Endothelial cell of umbilical vein (primary cell): ENCODE measurements around the gene COL26A1. TPM values are rescaled to one million over a fixed set of nuclear protein-coding genes. Genes with fewer than 3 reads are reported as not detected.

Experiments used
- BruUV-seq: library from RNA; stranded (reverse); fragments of 400-500 nt; replicated peaks from 2 replicates; lab custom pipeline; 2021; lab: Mats Ljungman, UMichigan
- CTCF ChIA-PET: fragments of 300-600, 350-600 bp; sonication (Branson Sonifier 250); formaldehyde crosslinking; loops from one replicate; lab custom pipeline; 2021; ENCODE audit warnings: antibody characterized with exemption, inconsistent platforms; lab: Charles Lee
- POLR2A ChIA-PET: fragments of 300-600, 350-600 bp; sonication (Branson Sonifier 250); formaldehyde crosslinking; loops from one replicate; lab custom pipeline; 2021; ENCODE audit warnings: antibody characterized with exemption, inconsistent platforms; lab: Charles Lee
- DNase-seq: peaks from one replicate; pipeline ENCODE4 v3.0.0-alpha.2; 2011; ENCODE audit warnings: low read depth, low spot score
- FAIRE-seq: peaks from 2 replicates; lab custom pipeline; 2011; peaks lifted over from hg19 to GRCh38; lab: Jason Lieb, UNC
- H2AFZ ChIP-seq: 2 replicates; pipeline ENCODE4 v1.6.0; 2012; ENCODE audit warnings: low read depth, low read length, control low read depth, inconsistent platforms
- H3K27ac ChIP-seq: 2 replicates; pipeline ENCODE4 v1.5.1; 2011; ENCODE audit warnings: low read depth, mild to moderate bottlenecking, control low read depth, low read length, moderate library complexity; ENCODE audit not compliant: insufficient read depth
- H3K27me3 ChIP-seq, 2 experiments: 2 replicates each; pipeline versions ENCODE4 v1.6.0 to v1.6.1; 2011; ENCODE audit warnings: low read length in 2 of 2, mixed read lengths in 1 of 2; ENCODE audit not compliant: control insufficient read depth in 2 of 2, insufficient read depth in 2 of 2
- H3K36me3 ChIP-seq, 2 experiments: 2 replicates in 1 of 2; 3 replicates in 1 of 2; pipeline ENCODE4 v1.5.1; 2011; ENCODE audit warnings: low read length in 2 of 2, mild to moderate bottlenecking in 1 of 2, moderate library complexity in 1 of 2; ENCODE audit not compliant: control insufficient read depth in 2 of 2, insufficient read depth in 2 of 2; ENCODE audit errors: extremely low read depth in 1 of 2
- H3K4me1 ChIP-seq: 3 replicates; pipeline ENCODE4 v1.5.1; 2011; ENCODE audit warnings: mild to moderate bottlenecking, low read length; ENCODE audit not compliant: control insufficient read depth, insufficient read depth; ENCODE audit errors: extremely low read depth
- H3K4me2 ChIP-seq: 2 replicates; pipeline ENCODE4 v1.6.1; 2011; ENCODE audit warnings: low read length, control low read depth, mixed read lengths; ENCODE audit not compliant: insufficient read depth
- H3K4me3 ChIP-seq, 3 experiments: fragments of 200-600 bp in 1 of 3; sonication (generic), shearing (Covaris generic) in 1 of 3; replicated peaks in 1 of 3; 2 replicates each; pipeline ENCODE4 v1.5.1; 2011 to 2016; ENCODE audit warnings: control low read depth in 3 of 3, low read length in 3 of 3, mild to moderate bottlenecking in 2 of 3, inconsistent platforms in 1 of 3, low read depth in 1 of 3, moderate library complexity in 1 of 3; ENCODE audit not compliant: insufficient read depth in 1 of 3
- H3K79me2 ChIP-seq: 2 replicates; pipeline ENCODE4 v1.6.0; 2012; ENCODE audit warnings: low read length, inconsistent platforms; ENCODE audit not compliant: control insufficient read depth, insufficient read depth
- H3K9ac ChIP-seq: replicated peaks from 2 replicates; pipeline ENCODE3; 2011; ENCODE audit warnings: low read length, control low read depth; ENCODE audit not compliant: insufficient read depth; ENCODE audit errors: extremely low read depth
- H3K9me1 ChIP-seq: replicated peaks from 3 replicates; pipeline ENCODE4 v1.6.0; 2011; ENCODE audit warnings: mild to moderate bottlenecking, low read length; ENCODE audit not compliant: control insufficient read depth, insufficient read depth; ENCODE audit errors: extremely low read depth
- H3K9me3 ChIP-seq: replicated peaks from 2 replicates; pipeline ENCODE4 v1.5.1; 2012; ENCODE audit warnings: low read length, inconsistent platforms; ENCODE audit not compliant: control insufficient read depth, insufficient read depth
- H4K20me1 ChIP-seq: replicated peaks from 2 replicates; pipeline ENCODE3; 2011; ENCODE audit warnings: mild to moderate bottlenecking, low read length; ENCODE audit not compliant: control insufficient read depth, insufficient read depth; ENCODE audit errors: extremely low read depth
- CTCF ChIP-seq, 2 donors: IDR thresholded peaks; 1 replicate in 1 of 2; 2 replicates in 1 of 2; pipeline ENCODE4 v1.5.1; 2011; ENCODE audit warnings: low read length in 2 of 2, mild to moderate bottlenecking in 2 of 2, moderate library complexity in 2 of 2, control low read depth in 1 of 2, inconsistent platforms in 1 of 2, low read depth in 1 of 2; ENCODE audit not compliant: insufficient read depth in 1 of 2; ENCODE audit errors: extremely low read depth in 1 of 2
- EZH2 ChIP-seq: IDR thresholded peaks from 2 replicates; pipeline ENCODE4 v1.6.1; 2012; ENCODE audit warnings: borderline replicate concordance, low read depth, mild to moderate bottlenecking, moderate library complexity, low read length, inconsistent platforms; ENCODE audit not compliant: severe bottlenecking
- GATA2 ChIP-seq: IDR thresholded peaks from 2 replicates; pipeline ENCODE4 v1.7.0; 2011; ENCODE audit warnings: low read depth, mild to moderate bottlenecking, moderate library complexity, mixed read lengths, low read length; ENCODE audit not compliant: insufficient read length, insufficient read depth
- MAX ChIP-seq: IDR thresholded peaks from 2 replicates; pipeline ENCODE4 v1.6.1; 2011; ENCODE audit not compliant: insufficient read depth, insufficient read length
- POLR2AphosphoS5 ChIP-seq: IDR thresholded peaks from 2 replicates; pipeline ENCODE4 v1.6.1; 2012; ENCODE audit warnings: low read depth, mild to moderate bottlenecking, control low read depth, low read length, moderate library complexity; ENCODE audit not compliant: insufficient read depth
- dilution Hi-C: fragments of 300-500 bp; cut with MboI; formaldehyde crosslinking; loops from one replicate; pipeline ENCODE4 v1.15.0; 2019; ENCODE audit warnings: low sequenced_read_pairs; ENCODE audit not compliant: extremely low pct_ligation_motif_present
- intact Hi-C: fragments of 100-400 bp; cut with micrococcal nuclease; formaldehyde crosslinking; loops from one replicate; pipeline ENCODE4 v1.10.0; 2022
- polyA plus RNA-seq, 4 experiments: library from polyadenylated mRNA; depleted of rRNA in 3 of 4; stranded (reverse) in 3 of 4; unstranded in 1 of 4; fragments of >200 nt; gene quantifications; 2 replicates each; pipeline versions ENCODE4 v1.2.1 to v1.2.3, GENCODE V29; 2011 to 2012; ENCODE audit warnings: missing spikeins in 1 of 4
- total RNA-seq: library from RNA; stranded (reverse); gene quantifications from 2 replicates; pipeline ENCODE4 v1.2.3, GENCODE V29; 2021

The COL26A1 gene
- total and polyA plus RNA-seq, 2 donors (not counting 3 experiments of a cell fraction or from before 2014, with no cell fraction given), result not detected

GRCh38 chr7:101593556-101593955, 230.9 kb downstream of the COL26A1 start:
- Histone ChIP-seq H3K4me3 (no peak overlapping the region), H3K9me1 (no peaks in the 10 kb centered on the region), H3K4me1 (no peaks in the 10 kb centered on the region), H4K20me1 (no peaks in the 10 kb centered on the region), H3K27me3 (peaks cover 0 to 5% of the 10 kb centered on the region in 2 experiments), H3K79me2 (no peaks in the 10 kb centered on the region), H3K36me3 (no peaks in the 10 kb centered on the region), H3K9ac (no peak overlapping the region), H3K9me3 (no peaks in the 10 kb centered on the region), H3K27ac (no peak overlapping the region), H3K4me2 (no peak overlapping the region), H2AFZ (no peak overlapping the region)
- BruUV-seq, result no TSS peak
- DNase-seq (no peak), FAIRE-seq (no peak)
- POLR2A ChIA-PET, result no interaction called here
- dilution Hi-C loops, result no loop called here
- TF ChIP-seq POLR2AphosphoS5, result no peak
- no peak for TF ChIP-seq EZH2
- no peak for TF ChIP-seq CTCF (IDR thresholded peaks at IDR 0.05; ENCODE audit: extremely low read depth in 1 of 2, insufficient read depth in 1 of 2, low read depth in 1 of 2, low read length in 2 of 2)
- CTCF ChIA-PET, result interaction anchor here (1.4 kb wide), 1 partner anchor 9 kb away, joined by 5 read pairs; no protein-coding TSS in a partner anchor
- intact Hi-C loops, result no loop called here

- Histone ChIP-seq H3K9ac (no peak overlapping the region), H4K20me1 (no peaks in the 10 kb centered on the region), H3K4me2 (no peak overlapping the region), H3K36me3 (no peaks in the 10 kb centered on the region), H3K4me3 (no peak overlapping the region), H3K9me1 (no peaks in the 10 kb centered on the region), H3K4me1 (no peaks in the 10 kb centered on the region), H3K27me3 (peaks cover 0 to 5% of the 10 kb centered on the region in 2 experiments), H3K9me3 (no peaks in the 10 kb centered on the region), H2AFZ (no peak overlapping the region), H3K27ac (no peak overlapping the region), H3K79me2 (no peaks in the 10 kb centered on the region)
- CTCF ChIA-PET, result interaction anchor here (1.1 to 1.2 kb wide), 2 partner anchors 15 to 53 kb away, joined by 3 read pairs; no protein-coding TSS in a partner anchor
- POLR2A ChIA-PET, result no interaction called here
- no TSS peak for BruUV-seq
- DNase-seq (no peak), FAIRE-seq (no peak)
- intact Hi-C loops (no loop called here), dilution Hi-C loops (no loop called here)
- TF ChIP-seq GATA2 (no peak), MAX (no peak)
Observed at GRCh38 chr7:101594790-101595189, 232.1 kb downstream of the COL26A1 start.
